ENCODE data around the gene CFAP53.

CFAP53 gene

DNA sequence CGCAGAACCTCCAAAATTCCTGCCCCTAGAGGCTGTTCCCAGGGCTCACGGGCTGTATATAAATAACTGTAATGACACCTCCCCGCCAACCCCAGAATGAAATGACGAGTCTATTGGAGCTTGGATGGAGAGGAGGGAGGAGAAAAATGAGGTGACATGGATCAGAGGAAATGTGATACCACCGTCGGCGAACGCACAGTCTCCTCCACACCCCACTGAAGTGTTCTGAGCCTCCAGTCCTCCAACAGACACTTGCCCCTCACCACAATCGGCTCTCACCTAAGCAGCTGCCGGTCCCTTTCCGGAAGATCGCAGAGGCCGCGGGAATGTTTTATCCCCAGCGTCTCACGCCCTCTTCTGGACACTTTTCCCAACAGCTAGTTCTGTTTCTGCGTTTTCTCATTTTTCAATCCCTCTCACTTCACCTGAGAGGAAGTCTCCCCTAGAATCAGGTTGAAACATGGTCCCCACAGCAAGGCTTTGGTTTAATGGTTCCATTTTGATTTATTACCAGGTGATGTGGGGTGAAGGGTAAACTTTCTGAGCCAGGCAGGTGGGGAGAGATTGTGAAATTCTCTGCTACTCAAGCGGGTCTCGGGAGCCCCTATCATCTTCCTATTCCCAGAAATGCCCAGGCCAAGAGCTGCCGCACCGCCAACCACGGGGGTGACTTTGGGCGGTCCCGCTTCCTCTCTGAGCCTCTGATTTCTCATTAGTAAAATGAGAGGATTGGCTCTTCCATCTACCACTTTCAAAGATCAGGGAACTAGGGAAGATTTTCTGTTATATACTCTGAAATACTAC is 62.3 kb downstream of the CFAP53 start:
- peak; percentile 40 for DNase-seq (ENCODE audit: low read depth)
- no peak overlapping the region for H3K4me3 ChIP-seq (ENCODE audit: control insufficient read depth, low read depth, low read length)

DNA sequence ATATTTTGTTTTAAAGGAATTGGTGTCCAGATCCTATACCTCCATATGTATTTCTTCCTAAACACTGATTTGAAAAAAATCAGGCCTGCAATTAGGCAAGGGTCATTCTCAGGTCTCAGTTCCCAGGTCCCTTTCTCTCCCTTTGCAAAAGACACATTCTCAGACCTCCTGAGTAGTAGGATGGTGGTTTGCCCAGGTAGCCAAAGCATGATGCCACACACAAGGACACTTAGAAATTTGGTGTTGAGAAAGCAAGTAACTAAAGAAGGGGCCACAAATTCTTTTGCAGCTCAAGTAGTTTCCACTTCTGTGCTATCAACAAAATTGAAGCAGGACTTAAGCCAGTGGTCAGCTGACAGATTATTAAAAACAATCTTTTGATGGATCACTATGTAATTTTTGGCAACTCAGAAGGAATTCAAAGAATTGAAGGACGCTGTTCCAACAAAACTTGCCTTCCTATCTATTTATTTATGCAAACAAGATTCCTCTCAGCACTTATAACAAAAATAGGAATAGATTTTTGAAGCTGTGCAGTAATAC is 64.7 kb downstream of the CFAP53 start:
- no peak for TF ChIP-seq CTCF (conservative IDR thresholded peaks at IDR 0.05; ENCODE audit: control insufficient read depth, insufficient read depth, low read depth, low read length)
- DNase-seq (ENCODE audit: low read depth), result no peak
- no peak overlapping the region for H3K4me3 ChIP-seq (ENCODE audit: control insufficient read depth, low read depth, low read length)

More for the DNA sequence above, 62.3 kb downstream of the CFAP53 start:
- peak; percentile 64 for TF ChIP-seq CTCF (conservative IDR thresholded peaks at IDR 0.05; ENCODE audit: control insufficient read depth, insufficient read depth, low read depth, low read length)

DNA sequence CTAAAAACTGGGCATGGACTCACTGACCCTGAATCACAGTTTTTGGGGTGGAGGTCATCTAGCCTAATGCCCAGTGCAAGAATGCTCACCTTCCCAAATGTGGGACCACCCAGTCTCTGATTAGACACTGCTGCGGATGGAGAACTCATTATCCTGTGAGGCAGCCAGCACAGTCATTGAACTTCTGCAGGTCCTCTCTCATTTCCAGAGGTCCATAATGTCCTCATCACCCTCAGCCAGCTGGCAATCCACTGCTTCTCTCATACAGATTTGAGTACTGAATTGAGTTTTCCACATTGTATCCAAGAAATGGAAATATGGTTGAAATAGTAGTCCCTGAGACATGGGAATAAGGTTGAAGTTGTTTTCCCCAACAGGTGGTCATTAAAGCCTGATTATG is 66.4 kb downstream of the CFAP53 start:
- no peak overlapping the region for H3K4me3 ChIP-seq (ENCODE audit: control insufficient read depth, low read depth, low read length)
- TF ChIP-seq CTCF (conservative IDR thresholded peaks at IDR 0.05; ENCODE audit: control insufficient read depth, insufficient read depth, low read depth, low read length), result no peak
- no peak for DNase-seq (ENCODE audit: low read depth)

- no peak for DNase-seq (ENCODE audit: low read depth)
- TF ChIP-seq CTCF (conservative IDR thresholded peaks at IDR 0.05; ENCODE audit: control insufficient read depth, insufficient read depth, low read depth, low read length), result no peak
- no peak overlapping the region for H3K4me3 ChIP-seq (ENCODE audit: control insufficient read depth, low read depth, low read length)
Observed at GRCh38 chr18:50199346-50199855, 66.9 kb downstream of the CFAP53 start.

- no peak for TF ChIP-seq CTCF (conservative IDR thresholded peaks at IDR 0.05; ENCODE audit: control insufficient read depth, insufficient read depth, low read depth, low read length)
- DNase-seq (ENCODE audit: low read depth), result no peak
- no peak overlapping the region for H3K4me3 ChIP-seq (ENCODE audit: control insufficient read depth, low read depth, low read length)
Observed at GRCh38 chr18:50196261-50196660, 70.0 kb downstream of the CFAP53 start.

DNA sequence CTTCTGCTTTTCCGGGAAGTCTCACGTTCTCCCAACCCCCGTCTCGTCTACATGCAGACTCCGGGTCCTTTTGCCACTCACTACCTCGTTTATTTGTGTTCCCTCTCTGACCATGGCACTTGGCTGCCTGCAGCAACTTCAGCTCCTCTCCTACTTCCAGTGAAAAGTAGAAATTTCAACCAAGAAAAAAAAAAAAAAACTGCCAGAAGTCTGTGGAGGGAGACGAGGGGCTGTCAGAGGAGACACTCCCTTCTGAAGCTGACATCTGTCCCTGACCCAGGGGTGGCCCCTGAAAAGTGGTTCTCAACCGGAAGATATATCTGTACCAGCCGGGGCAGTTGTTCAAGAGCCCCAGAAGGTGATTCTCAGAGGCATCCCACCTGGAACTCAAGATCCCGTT is 70.6 kb downstream of the CFAP53 start:
- no peak for DNase-seq (ENCODE audit: low read depth)
- TF ChIP-seq CTCF (conservative IDR thresholded peaks at IDR 0.05; ENCODE audit: control insufficient read depth, insufficient read depth, low read depth, low read length), result no peak
- H3K4me3 ChIP-seq (ENCODE audit: control insufficient read depth, low read depth, low read length), result no peak overlapping the region

All from fibroblast of mammary gland (primary cell).